GM18505 (cell line): ENCODE results near the gene CACNA2D3.

Source experiments
- ATAC-seq: cut with Tn5 transposase; IDR thresholded peaks from one replicate; pipeline ENCODE4 v1.9.1; 2021; ENCODE audit not compliant: unreplicated experiment
- POLR2A ChIP-seq: IDR thresholded peaks from 4 replicates; pipeline ENCODE4 v1.6.1; 2011; ENCODE audit warnings: borderline replicate concordance; ENCODE audit not compliant: insufficient read depth, insufficient read length; ENCODE audit errors: extremely low read depth

Gene CACNA2D3

DNA sequence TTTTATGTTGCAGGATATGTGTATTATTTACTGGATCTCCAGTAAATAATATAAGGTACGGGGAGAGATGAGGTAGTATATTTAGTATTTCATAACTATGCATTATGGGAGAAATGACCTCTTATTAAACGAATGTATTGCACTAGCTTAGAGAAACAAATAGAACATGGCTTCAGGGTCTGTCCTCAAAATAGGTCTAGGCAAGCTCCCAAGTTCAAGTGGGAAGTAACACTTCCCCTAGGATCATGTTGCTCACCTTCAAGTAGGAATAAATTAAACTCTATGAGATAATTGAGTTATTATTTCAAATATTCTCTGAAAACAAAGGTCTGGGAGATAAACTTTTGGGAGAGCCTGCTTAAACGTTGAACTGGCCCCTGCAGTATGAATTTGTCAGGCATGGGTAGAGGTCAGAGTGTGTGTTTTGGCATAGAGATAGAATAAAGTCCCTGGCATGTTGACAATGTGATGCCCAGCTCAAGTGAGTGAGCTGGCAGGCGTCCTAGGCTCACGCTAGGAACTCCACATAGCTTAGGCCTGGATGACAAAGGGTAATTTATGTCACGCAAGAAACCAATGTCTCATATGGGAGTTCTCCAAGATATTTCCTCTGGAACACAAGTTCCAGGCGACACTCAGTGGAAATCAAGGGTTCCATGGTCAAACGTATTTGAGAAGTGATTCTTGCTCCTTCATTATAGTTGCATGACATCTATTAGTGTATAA is 236.8 kb downstream of the CACNA2D3 start:
- no peak for ATAC-seq
- no peak for TF ChIP-seq POLR2A

- no peak for TF ChIP-seq POLR2A
- ATAC-seq, result no peak
Observed at GRCh38 chr3:54360320-54360719, 238.0 kb downstream of the CACNA2D3 start.

GRCh38 chr3:54361746-54362283 is 239.5 kb downstream of the CACNA2D3 start:
- no peak for ATAC-seq
- no peak for TF ChIP-seq POLR2A

- TF ChIP-seq POLR2A, result no peak
- ATAC-seq, result no peak
Observed at GRCh38 chr3:54366007-54366750, 243.8 kb downstream of the CACNA2D3 start.

DNA sequence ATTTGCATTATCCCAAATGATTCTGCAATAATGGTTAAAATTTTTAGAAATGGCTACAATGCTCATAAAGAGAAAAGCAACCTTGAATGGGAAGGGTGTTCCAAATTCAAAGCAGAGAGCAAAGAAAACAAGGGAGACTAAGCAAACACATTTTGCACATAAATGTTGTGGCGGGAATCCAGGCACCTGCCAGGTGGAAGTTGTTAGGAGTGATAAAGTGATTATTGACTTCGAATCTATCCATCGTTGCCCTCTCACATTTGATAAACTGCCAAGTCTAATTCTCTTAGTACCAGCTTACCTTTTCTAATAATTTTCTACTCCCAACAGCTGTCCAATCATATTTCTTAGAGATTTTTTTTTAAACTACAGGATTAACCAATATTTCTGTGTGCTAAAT is 244.5 kb downstream of the CACNA2D3 start:
- no peak for TF ChIP-seq POLR2A
- no peak for ATAC-seq

GRCh38 chr3:54372232-54372631 is 249.9 kb downstream of the CACNA2D3 start:
- no peak for TF ChIP-seq POLR2A
- no peak for ATAC-seq

GRCh38 chr3:54374214-54374852 is 252.0 kb downstream of the CACNA2D3 start:
- no peak for TF ChIP-seq POLR2A
- ATAC-seq, result no peak

DNA sequence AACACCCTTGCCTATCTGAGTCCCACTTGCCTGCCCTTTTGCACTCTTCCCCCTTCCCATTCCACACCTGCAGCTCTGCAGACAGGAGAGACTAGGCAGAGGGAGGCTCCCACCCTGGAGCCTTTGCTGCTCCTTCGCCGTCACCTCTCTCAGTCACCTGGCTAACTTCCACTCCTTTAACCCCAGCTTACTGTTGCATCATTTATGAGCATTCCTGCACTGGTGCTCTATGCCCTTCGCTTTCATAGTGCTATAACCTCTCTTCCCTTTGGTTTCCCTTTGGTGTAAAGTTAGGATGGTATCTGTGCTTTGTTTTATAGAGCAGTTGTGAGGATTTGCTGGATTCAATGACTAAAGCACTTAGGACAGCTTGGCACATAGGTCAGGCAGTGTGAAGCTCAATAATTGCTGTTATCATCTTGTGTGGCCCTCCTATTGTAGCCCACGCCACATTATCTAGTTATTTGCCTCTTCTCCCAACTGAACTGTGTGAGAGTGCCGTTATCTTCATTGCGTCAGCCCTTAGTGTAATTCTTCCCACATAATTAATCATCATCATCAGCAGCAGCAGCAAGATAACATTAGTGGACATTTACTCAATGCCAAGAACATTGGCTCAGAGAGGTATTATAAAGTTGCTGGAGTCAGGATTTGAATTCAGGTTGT is 253.9 kb downstream of the CACNA2D3 start:
- TF ChIP-seq POLR2A, result no peak
- no peak for ATAC-seq

DNA sequence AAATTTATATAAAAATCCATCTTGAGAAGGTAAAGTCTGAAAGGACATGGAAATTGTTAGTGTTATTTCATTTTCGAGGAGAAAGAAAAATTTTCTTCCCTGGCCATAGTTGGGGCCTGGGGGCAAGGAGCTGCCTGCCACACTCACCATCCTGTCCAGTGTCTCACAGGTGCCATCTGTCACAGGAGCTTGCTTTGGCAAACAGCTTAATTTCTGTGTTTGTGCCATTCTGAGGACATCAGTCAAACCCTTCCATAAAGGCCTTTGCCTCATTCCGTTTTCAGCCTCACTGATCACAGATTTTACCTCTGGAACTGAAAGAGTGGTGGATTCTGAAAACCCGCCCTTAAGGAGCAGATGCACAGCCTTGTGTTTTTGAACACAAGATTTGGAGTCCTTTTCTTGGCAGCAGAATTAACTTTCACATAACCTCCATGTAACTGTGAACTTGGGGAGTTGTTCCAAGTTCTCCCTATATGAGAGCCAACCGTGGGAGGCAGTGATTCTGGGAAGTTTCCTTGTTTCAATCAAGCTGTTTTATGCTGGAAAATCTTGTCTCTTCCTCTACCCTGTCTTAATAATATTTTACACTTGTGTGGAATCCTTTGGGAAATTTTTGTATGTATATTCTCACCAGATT is 254.7 kb downstream of the CACNA2D3 start:
- no peak for TF ChIP-seq POLR2A
- no peak for ATAC-seq

- no peak for TF ChIP-seq POLR2A
- no peak for ATAC-seq
Observed at GRCh38 chr3:54378184-54378583, 255.8 kb downstream of the CACNA2D3 start.

GRCh38 chr3:54384279-54384678 is 261.9 kb downstream of the CACNA2D3 start:
- TF ChIP-seq POLR2A, result no peak
- no peak for ATAC-seq

- no peak for TF ChIP-seq POLR2A
- ATAC-seq, result no peak
Observed at GRCh38 chr3:54390582-54390981, 268.2 kb downstream of the CACNA2D3 start.

DNA sequence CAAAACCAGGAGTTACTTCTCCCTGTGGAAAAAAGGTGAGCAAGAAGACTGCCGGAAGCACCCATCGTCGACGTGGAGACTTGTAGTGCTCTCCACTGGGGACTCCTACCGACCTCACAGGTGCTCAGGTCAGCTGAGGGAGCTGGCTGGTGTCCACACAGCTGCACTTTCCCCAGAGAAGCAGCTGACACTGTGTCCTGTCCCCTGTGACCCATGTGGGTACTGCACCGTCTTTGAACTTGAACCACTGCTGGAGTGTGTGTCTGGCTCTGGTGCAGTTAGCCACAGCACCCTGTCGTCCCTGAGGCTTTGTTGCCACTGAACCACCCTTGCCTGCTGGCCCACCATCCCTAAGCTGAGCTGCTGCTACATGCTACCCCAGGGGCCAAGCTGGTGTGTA is 270.8 kb downstream of the CACNA2D3 start:
- TF ChIP-seq POLR2A, result no peak
- no peak for ATAC-seq
